NK-92 (cell line): ENCODE data around the gene SPDEF.

Experiments used
- DNase-seq: peaks from one replicate; lab custom pipeline; 2025; ENCODE audit not compliant: unreplicated experiment; lab: John Stamatoyannopoulos, UW

SPDEF gene

DNA sequence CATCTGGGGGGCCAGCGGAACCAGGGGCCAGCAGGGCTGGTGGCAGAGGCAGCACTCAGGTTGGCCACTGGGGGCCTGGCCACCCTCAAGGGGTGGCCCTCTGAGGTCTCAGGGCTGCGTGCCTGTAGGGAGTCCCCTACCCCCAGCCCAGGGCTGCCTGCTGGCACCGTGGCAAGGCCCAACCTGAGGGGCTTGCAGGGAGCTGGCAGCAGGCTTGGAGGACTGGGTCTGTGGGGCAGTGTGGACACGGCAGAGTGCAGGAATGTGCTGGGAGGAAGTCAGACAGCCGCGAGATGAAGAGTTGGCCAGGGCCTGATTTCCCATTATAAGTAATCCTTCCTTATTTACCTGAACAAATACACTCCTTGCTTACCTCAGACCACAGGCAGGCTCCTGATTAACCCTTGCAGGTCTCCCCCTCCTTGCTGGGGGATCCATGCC is at the start of gene SPDEF:
Gene SPDEF (minus strand): TSS at position 299 of the 441 bp plus-strand sequence. CDS start 11,874 bp downstream, outside the sequence.
- no peak for DNase-seq

DNA sequence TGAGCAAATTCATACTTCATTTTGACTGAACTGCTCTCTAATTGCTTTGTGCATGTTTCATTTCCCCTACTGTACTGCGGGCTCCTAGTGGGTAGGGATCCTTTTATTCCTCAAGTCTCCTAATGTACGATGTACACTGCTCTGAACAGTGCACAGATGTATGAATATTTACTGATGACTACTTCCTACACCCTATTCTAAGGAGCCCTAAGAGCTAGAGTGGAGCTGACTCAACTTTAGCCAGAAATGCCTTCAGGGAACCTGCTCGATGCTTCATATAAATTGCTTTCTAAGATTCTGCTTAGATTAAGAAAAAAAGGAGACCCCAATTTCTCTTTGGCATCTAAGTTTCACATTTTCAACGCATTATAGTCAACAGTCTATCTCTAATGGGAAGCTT is 47.6 kb upstream of the SPDEF start:
- DNase-seq, result no peak

DNA sequence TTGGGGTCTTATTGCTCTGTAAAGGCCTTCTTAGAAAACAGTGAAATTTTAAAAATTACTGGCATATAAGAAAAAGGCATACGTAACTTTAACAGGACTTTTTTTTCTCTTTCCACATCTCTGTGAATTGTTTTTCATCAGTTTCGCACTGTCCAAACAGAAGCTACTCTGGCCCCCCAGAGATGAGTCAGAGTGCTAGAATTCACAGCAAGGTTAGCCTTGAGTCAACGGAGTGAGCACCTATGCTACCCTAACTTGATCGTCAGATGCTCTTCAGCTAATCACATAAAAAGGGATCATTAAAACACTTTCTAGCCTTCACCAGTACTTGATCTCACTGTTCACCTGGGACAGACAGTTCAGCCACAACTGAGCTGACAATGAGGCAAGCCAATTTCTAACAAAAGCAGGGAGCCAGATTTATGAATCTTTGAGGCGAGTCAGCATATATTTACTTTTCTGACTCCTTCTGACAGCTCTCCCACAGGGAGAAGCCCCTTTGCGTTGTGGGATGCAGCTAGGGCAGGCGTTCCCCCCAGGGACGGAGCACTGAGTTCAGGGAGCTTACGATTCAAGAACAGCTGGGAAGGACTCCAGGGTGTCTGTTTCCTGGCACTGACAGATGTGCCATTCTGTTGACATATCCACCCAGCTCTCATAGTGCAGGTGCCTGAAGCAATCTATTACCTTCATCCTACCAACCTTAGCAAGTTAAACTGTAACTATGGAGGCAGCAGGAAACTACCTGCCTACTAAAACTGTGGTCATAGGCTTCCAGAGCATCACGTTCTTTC is 46.4 kb upstream of the SPDEF start:
- no peak for DNase-seq

DNA sequence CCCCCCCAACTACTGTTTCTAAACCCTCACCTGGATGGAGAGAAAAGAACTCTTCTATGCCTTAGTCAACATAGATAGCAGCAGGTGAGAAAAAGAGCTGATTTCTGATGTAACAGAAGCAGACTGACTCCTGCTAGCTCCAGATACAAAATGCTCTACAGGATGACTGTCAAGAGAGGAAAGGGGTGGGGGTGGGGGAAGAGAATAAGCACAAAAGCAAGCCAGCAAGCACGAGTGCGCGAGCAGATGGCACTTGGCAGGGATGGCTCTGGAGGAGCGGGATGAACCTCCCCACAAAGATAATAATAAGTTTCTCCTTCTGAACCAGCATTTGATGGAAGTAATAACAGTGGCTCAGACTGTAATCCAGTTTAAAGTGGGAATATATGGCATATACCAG is 45.6 kb upstream of the SPDEF start:
- DNase-seq, result no peak

DNA sequence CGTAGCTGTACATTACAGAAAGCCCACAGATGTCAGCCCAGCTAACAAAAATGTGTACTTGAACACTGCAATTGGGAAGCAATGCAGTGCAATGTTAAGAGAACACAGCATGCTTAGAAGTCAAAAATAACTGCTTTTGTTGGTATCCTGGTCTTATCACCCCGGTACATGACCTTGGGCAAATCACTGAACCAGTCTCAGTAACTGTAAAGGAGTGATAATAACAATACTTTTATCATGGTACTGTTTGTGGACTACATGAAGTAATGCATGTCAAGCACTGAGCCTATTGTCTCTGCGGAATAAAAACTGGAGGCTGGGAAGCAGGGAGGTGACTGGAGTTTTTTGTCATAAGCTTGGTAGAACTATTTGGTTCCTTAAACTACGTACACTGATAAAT is 44.7 kb upstream of the SPDEF start:
- DNase-seq, result no peak

DNA sequence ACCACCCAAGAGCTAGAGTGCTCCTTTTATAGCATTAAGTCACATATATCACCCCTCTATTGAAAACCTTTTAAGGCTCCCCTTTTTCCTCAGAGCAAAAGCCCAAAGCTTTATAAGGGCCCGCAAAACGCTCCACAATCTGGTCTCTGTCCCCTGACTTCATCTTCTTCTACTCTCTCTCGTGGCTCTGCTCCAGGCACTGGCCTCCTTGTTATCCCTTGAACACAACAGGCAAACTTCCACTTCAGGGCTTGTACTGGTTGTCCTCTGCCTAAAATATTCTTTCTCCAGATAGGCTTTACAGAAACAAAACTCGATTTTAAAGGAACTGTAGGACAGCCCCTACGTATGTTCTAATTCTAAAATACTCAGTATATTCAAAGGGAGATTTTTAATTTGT is 44.0 kb upstream of the SPDEF start:
- DNase-seq, result no peak

DNA sequence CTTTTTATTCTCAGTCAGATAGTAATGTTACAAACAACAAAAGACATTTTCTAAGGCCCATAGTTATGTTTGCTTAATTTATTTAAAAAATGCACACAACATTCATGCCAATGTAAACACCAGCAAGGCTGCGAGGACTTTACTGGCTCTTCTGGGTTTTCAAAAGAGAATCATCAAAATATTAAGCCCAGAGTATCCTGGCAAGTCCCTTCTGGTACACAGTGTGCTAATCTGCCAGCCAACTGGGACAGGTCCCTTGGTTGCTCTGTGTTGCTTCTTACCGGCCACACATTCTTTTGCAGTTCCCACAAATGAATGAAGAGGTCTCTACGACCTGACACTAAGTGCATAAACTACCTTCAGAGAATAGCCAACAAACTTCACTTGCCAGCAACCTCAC is 42.6 kb upstream of the SPDEF start:
- DNase-seq, result no peak

DNA sequence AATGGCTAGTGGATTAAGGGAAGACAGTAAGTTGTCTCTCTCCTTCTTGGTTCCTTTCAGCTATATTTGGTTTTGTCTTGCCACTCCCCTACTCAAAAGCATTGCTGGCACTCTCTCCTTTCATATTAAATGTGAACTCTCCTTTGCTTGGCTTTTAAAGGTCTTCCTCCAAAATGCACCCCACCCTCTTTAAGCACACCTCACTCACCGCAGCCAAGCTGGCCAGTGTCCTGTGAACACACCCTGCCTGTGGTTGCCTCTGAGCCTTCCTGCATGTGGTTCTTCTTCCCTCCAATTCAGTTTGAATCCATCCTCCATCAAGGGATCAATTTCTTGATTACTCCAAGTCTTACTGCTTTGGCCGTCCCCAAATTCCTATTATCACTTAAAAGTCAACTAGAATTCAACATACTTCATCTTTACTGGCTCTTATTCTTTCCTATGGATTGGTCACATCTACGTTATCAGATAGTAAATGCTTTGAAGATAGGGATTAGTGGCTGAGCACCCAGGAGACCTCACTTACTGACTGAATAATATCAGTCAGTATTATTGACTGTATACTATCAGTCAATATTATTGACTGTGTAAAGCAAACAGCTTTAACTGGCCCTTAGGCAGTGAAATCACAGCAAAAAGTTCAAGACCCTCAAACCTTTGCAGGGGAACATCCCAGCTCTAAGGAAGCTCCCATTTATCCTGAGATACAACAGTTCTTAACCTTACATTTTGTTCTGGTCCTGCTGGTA is 41.6 kb upstream of the SPDEF start:
- DNase-seq, result no peak

DNA sequence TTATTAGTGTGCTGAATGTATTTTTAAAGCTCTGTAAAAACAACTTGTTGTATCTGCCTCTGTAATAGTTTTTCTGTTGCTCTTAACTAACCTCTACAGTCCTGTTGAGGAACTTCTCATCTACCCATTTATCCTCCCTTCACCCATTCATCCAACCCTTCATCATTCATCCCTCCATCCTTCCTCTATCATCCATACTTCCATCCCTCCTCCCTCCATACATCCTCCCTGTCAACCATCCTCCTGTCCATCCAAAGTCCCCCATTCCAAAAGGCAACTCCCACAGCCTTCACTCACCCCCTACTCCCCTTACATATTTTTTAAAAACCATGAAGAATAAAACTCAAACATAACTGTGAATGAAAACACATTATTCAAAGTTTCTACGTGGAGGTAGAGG is 40.7 kb upstream of the SPDEF start:
- no peak for DNase-seq

DNA sequence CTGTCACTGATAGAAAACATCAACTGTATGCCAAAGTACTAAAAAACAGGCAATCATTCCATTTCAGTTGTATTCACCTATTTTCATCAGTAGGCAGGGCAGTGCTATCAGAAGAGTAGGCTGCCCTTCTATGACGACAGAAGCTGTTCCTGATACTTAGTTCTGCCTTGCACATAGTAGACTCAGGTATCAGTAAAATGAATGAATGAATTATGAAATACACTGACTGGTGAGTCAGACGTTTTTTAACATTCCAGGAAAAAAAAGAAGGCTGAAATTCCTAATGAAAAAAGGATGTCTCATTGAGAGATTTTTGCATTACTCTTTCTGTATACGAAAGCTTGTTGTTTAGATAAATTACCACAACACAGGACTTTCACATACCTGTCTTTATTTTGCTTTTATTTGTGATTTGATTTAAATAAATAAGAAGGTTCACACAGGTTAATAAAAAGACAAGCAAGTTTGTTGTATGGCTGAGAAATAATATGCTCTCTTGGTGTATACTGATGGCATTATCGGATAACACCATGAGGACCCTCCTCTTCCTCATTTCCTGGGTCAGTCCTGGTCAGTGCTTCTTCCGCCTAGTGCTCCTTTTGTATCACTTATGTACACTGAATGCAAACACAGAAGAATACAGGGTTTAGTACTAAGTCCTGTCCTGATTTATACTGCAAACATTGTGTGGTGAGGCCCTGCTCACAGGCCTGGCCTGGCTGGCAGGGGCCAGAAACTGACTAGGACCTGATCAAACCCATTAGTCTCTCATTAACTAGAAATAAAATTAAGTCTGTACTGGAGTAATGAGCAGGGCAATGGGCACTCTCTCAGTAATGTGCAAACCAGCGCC is 39.4 kb upstream of the SPDEF start:
- no peak for DNase-seq

DNA sequence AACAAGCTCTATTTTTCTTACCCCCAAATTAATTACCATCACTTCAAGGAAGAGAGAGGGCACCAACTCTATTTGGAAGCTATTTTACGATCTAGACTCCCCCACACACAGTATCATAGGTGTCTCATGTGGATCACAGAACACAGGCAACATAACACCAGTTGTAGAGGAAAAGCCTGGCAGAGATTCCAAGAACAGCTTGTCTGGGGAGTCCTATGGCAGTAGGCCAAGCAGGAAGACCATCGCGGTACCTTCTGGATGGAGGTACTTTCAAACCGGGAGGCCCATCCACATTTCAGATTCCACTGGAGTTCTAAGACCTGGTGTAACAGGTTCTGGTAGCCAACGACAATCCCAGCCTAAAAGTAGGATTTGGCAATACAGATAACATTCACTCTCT is 37.6 kb upstream of the SPDEF start:
- no peak for DNase-seq

DNA sequence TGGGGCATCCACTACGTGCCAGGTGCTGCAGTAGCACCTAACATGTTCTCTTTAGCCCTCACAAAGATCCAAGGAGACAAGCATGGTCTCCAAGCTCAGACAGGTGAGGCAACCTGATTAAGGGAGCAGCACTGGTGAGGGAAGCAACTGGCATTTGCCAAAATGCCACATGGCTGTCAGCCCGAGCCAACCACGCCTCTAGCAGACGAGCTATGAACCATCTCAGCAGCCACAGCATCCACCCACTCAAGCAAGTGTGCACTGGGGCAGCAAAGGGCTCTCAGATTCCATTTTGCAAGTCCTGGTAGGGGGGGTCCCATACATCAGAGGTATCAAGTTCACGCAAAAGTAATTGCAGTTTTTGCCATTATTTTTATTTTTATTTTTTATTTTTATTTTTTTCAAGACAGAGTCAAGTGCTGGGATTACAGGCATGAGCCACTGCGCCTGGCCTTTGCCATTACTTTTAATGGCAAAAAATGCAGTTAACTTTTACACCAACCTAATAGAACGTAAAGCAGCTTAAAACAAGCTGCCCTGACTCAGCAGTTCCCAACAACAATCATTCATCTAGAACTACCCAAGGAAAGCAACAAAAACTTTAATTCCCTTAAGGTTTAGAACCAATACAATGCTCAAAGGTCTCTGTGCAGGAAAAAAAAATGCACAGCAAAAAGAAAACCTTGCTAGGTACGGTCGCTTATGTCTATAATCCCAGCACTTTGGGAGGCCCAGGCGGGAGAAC is 36.3 kb upstream of the SPDEF start:
- DNase-seq, result no peak

DNA sequence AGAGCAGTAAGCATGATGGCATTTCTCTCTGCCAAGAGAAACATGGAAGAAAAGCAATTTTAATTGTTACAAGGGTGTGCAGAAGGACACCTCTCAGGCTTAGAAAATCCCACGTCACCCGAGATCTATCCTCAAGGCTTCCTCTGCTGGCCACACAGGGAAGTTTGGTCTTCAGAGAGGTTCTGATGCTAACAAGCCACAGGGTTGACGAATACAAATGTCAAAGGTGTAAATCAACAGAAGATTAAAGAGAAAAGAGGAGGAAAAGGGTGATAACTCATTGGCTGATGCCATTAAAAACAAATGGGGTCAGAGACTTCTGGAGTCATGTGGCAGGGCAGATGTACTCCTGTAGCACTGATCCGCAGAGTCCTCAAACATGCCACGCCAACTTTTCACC is 33.6 kb upstream of the SPDEF start:
- DNase-seq, result no peak

DNA sequence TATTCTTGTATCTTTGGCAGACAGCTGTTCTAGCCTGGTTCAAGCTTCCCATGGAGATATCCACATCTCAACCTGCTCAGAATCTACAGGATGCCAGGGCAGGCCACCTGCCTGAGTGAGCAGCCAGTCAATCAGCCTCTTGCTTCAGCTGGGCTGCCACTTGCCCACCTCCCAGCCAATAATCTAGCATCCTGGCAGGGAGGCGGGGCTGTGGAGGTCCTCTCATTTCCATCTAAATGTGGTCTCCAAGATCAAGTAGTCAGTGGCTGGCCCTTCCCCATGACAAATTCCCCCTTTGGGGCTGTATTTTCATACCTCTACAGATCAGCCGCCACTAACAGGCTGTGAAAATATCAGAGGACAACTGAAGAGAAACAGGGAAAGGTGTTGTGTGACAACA is 33.0 kb upstream of the SPDEF start:
- no peak for DNase-seq

DNA sequence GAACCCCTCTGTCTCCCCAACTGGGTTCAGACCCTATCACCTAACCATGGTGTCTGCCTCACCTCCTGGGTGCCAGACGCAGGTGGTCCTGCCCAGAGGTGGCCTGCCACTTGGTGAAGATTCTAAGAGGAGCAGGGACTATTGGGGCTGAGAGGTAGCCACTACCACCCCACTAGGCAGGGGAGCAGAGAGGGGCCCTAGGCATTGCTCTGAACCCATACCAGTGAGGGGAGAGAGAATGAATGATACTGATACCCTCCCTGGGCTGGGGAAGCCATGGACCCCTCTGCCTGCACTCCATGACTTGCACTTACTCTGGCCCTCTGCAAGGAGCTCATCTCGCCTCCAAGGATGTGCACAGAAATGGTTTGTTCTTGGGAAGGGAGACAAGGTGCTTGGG is 31.7 kb upstream of the SPDEF start:
- DNase-seq, result no peak

DNA sequence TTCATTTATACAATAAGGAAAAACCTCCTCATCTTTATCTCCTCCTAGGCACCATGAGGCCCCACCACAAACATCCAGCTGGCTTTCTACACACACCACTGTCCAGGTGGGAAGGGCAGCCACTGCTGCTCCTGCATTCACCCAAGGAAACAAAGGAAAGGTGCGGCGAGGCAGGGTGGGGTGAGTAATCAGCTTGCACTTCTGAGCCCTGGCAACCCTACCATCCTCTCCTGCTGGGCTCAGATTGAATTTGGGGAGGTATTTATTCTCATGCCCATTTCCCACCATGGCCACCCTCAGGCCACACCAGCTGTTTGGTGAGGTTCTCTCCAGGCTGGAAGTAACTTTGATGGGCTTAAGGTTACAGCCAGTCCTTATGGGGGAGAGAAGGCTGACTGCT is 31.2 kb upstream of the SPDEF start:
- no peak for DNase-seq

DNA sequence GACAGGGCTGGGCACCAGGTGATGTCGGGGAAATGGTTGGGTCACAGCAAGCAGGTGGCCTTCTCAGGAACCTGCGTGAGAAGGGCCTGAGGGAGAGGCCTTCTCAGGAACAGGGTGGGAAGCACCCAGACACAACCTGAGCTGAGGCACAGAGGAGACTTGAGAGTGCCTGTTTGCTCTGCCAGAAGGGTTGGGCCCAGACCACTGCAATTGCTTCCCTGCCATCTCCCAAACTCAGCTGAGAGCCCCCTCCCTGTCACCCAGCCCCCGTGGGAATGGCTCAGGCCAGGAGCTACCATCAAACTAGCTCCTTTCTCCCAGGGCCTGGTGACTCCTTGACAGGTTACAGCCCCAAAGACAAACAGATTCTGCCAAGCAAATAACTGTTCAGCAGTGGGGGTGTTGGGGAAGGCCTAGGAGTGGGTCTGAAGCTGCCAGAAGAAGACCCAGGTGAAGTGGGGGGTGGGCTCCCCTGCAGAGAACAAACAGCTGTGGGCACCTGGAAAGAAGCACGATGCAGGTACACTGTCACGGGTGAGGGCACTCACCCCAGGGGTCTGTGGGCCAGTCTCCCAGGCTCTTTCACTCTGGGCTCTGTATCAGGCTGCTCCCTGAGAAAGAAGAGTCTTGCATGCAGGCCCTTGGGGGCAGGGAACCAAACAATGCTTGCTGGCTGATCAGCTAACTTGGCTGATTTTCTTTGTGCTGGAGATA is 30.4 kb upstream of the SPDEF start:
- no peak for DNase-seq

DNA sequence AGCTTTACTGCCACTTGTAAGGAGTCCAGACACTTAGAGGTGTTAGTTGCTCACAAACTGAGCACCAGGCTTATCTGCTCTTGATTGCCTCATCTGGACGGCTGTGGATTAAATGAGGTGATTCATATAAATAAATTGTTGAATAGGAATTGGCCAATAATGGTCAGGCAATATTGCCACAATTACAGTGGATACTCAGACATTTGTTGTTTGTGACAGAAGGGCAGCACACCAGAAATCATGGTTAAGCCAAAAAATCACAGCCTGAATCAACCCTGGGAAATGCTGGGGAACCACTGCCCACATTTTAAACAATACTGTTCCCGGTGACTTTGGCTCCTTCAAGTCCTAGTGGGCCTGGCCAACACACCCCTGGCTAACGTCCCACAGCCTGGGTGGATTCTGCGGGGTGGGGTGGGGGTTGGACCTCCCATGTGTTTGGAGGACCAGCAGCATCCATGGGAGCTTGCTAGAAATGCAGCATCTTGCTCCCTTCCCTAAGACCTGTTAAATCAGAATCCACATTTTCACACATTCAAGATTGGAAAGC is 29.5 kb upstream of the SPDEF start:
- DNase-seq, result no peak

DNA sequence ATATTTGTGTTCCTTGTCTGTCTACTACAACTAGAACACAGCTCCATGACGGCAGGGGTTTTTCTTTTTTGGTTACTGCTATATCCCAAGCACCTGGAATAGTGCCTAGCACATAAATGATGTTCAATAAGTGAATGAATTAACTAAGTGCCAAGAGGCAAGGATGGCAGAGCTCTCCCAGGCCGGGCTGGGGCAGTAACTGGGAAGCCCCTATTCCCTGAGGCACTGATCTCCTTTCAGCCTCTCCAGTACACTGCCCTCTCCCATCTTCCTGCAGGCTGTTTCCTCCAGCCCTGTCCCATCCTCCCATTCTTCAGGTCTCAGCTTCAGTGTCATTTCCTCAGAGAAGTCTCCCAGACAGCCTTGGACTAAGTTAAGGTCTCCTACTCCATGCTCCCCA is 29.0 kb upstream of the SPDEF start:
- DNase-seq, result no peak

DNA sequence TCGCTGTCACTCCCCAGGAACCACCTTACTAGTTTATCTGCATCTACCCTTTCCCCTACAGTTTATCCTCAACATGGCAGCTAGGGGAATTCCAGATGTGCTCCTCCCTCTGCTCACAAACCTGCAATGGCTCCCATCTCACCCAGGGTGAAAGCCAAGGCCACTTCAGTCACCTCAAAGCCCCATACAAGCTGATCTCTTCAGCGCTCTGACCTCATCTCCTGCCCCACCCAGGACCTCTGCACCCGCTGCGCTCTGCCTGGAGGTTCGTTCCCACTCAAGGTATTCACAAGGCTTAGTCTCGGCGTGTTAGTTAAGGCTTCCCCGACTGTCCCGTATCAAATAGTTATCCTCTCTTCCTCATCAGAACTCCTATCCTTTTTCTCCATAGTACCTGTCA is 28.6 kb upstream of the SPDEF start:
- no peak for DNase-seq
